Measurements from ENCODE around the gene LPAR1. TPM values are rescaled to one million over a fixed set of nuclear protein-coding genes. Genes with fewer than 3 reads are reported as not detected.

The LPAR1 gene
- total RNA-seq (ENCODE audit: unreplicated experiment) = 5.6 TPM
- long read RNA-seq, partial matches to known transcripts = 0 of 1 reads
- long read RNA-seq, other reads (novel, unspliced or antisense) = 1 of 1 reads

GRCh38 chr9:111038331-111039230, at the start of gene LPAR1:
Gene LPAR1, minus strand, starts transcription at chr9:111038470. Its CDS starts 66,353 bp downstream, at chr9:110972117.
- no peaks in the 10 kb centered on the region for H3K9me3 Mint-ChIP-seq (ENCODE audit: unreplicated experiment)
- peak within 1 kb of the TSS; percentile 38 for H3K27ac Mint-ChIP-seq (ENCODE audit: unreplicated experiment)
- peaks cover 7% of the 10 kb centered on the region for H3K36me3 Mint-ChIP-seq (ENCODE audit: low read depth, unreplicated experiment)
- peaks cover 5% of the 10 kb centered on the region for H3K27me3 Mint-ChIP-seq (ENCODE audit: unreplicated experiment)
- TF ChIP-seq CTCF (IDR thresholded peaks at IDR 0.05; ENCODE audit: unreplicated experiment) = no peak
- DNase-seq (ENCODE audit: low spot score) = peak; percentile 53
- peaks cover 23% of the 10 kb centered on the region for H3K4me1 Mint-ChIP-seq (ENCODE audit: unreplicated experiment)
- peak within 1 kb of the TSS; percentile 96 for H3K4me3 Mint-ChIP-seq (ENCODE audit: unreplicated experiment)

GRCh38 chr9:111078391-111079038, 40.2 kb upstream of the LPAR1 start:
- H3K4me3 Mint-ChIP-seq (ENCODE audit: unreplicated experiment) = no peak overlapping the region
- no peaks in the 10 kb centered on the region for H3K36me3 Mint-ChIP-seq (ENCODE audit: low read depth, unreplicated experiment)
- H3K4me1 Mint-ChIP-seq (ENCODE audit: unreplicated experiment) = no peaks in the 10 kb centered on the region
- no peak overlapping the region for H3K27ac Mint-ChIP-seq (ENCODE audit: unreplicated experiment)
- no peaks in the 10 kb centered on the region for H3K9me3 Mint-ChIP-seq (ENCODE audit: unreplicated experiment)
- TF ChIP-seq CTCF (IDR thresholded peaks at IDR 0.05; ENCODE audit: unreplicated experiment) = no peak
- H3K27me3 Mint-ChIP-seq (ENCODE audit: unreplicated experiment) = no peaks in the 10 kb centered on the region
- DNase-seq (ENCODE audit: low spot score) = no peak

GRCh38 chr9:111076519-111076918, 38.2 kb upstream of the LPAR1 start:
- no peak for DNase-seq (ENCODE audit: low spot score)
- no peaks in the 10 kb centered on the region for H3K27me3 Mint-ChIP-seq (ENCODE audit: unreplicated experiment)
- no peak overlapping the region for H3K27ac Mint-ChIP-seq (ENCODE audit: unreplicated experiment)
- no peaks in the 10 kb centered on the region for H3K4me1 Mint-ChIP-seq (ENCODE audit: unreplicated experiment)
- no peaks in the 10 kb centered on the region for H3K9me3 Mint-ChIP-seq (ENCODE audit: unreplicated experiment)
- H3K36me3 Mint-ChIP-seq (ENCODE audit: low read depth, unreplicated experiment) = no peaks in the 10 kb centered on the region
- TF ChIP-seq CTCF (IDR thresholded peaks at IDR 0.05; ENCODE audit: unreplicated experiment) = no peak
- H3K4me3 Mint-ChIP-seq (ENCODE audit: unreplicated experiment) = no peak overlapping the region

GRCh38 chr9:111076042-111076441, 37.8 kb upstream of the LPAR1 start:
- TF ChIP-seq CTCF (IDR thresholded peaks at IDR 0.05; ENCODE audit: unreplicated experiment) = no peak
- H3K27me3 Mint-ChIP-seq (ENCODE audit: unreplicated experiment) = no peaks in the 10 kb centered on the region
- H3K4me1 Mint-ChIP-seq (ENCODE audit: unreplicated experiment) = peaks cover 1% of the 10 kb centered on the region
- H3K4me3 Mint-ChIP-seq (ENCODE audit: unreplicated experiment) = no peak overlapping the region
- H3K27ac Mint-ChIP-seq (ENCODE audit: unreplicated experiment) = no peak overlapping the region
- no peaks in the 10 kb centered on the region for H3K9me3 Mint-ChIP-seq (ENCODE audit: unreplicated experiment)
- H3K36me3 Mint-ChIP-seq (ENCODE audit: low read depth, unreplicated experiment) = no peaks in the 10 kb centered on the region
- DNase-seq (ENCODE audit: low spot score) = no peak
